WTC11 (cell line): ENCODE results near the gene ISL1. TPM values are rescaled to one million over a fixed set of nuclear protein-coding genes. Genes with fewer than 3 reads are reported as not detected.
A peak's percentile ranks its signal among the peaks of the same experiment; 100 is the strongest.

ENCODE experiments used
- ATAC-seq: fragments of 200-7000 bp; cut with Tn5 transposase; 2 replicates; pipeline ENCODE4 v1.10.0; 2021; ENCODE audit warnings: mild to moderate bottlenecking, moderate library complexity
- Bru-seq: library from RNA; stranded (reverse); fragments of 400-500 nt; gene quantifications from one replicate; lab custom pipeline; 2021; lab: Mats Ljungman, UMichigan
- CTCF ChIA-PET: fragments of 300-600 bp; sonication (Branson Sonifier 250); formaldehyde crosslinking; loops from one replicate; lab custom pipeline; 2021; ENCODE audit warnings: antibody characterized with exemption; lab: Charles Lee
- POLR2A ChIA-PET: fragments of 350-600 bp; sonication (Branson Sonifier 250); formaldehyde crosslinking; loops from one replicate; lab custom pipeline; 2021; ENCODE audit warnings: antibody characterized with exemption; lab: Charles Lee
- DNase-seq: peaks from one replicate; pipeline ENCODE4 v3.0.0; 2021; ENCODE audit warnings: low spot score
- H3K27ac Mint-ChIP-seq: 2 replicates; pipeline ENCODE4 v1.8.0; 2021; ENCODE audit warnings: mixed read lengths
- H3K27me3 Mint-ChIP-seq: 2 replicates; pipeline ENCODE4 v1.8.0; 2021; ENCODE audit warnings: low read depth, mild to moderate bottlenecking, moderate library complexity, mixed read lengths
- H3K36me3 Mint-ChIP-seq: 2 replicates; pipeline ENCODE4 v1.8.0; 2021; ENCODE audit warnings: mixed read lengths
- H3K4me1 Mint-ChIP-seq: 2 replicates; pipeline ENCODE4 v1.8.0; 2022; ENCODE audit warnings: mixed read lengths
- H3K4me3 Mint-ChIP-seq: 2 replicates; pipeline ENCODE4 v1.8.0; 2021; ENCODE audit warnings: mild to moderate bottlenecking, moderate library complexity, mixed read lengths
- H3K9me3 Mint-ChIP-seq: 2 replicates; pipeline ENCODE4 v1.8.0; 2021; ENCODE audit warnings: mixed read lengths
- AFF4 ChIP-seq: sonication (generic); formaldehyde crosslinking; IDR thresholded peaks from 2 replicates; pipeline ENCODE4 v1.8.1; 2023; ENCODE audit warnings: mild to moderate bottlenecking, missing genetic modification reagents, borderline replicate concordance
- E2F5 ChIP-seq: sonication (generic); formaldehyde crosslinking; IDR thresholded peaks from 2 replicates; pipeline ENCODE4 v1.8.1; 2022; ENCODE audit warnings: mild to moderate bottlenecking, moderate library complexity, missing genetic modification reagents
- ELF4 ChIP-seq: sonication (generic); formaldehyde crosslinking; IDR thresholded peaks from 2 replicates; pipeline ENCODE4 v1.8.1; 2022; ENCODE audit warnings: low read depth, mild to moderate bottlenecking, moderate library complexity, missing genetic modification reagents
- EMX1 ChIP-seq: fragments of 250-450 bp; sonication (Bioruptor Pico); IDR thresholded peaks from 2 replicates; pipeline ENCODE4 v1.8.0; 2021; ENCODE audit warnings: mild to moderate bottlenecking
- FOXK1 ChIP-seq: sonication (generic); formaldehyde crosslinking; IDR thresholded peaks from 2 replicates; pipeline ENCODE4 v1.8.0; 2022; ENCODE audit warnings: mild to moderate bottlenecking, moderate library complexity, missing genetic modification reagents
- FOXP1 ChIP-seq: sonication (generic); formaldehyde crosslinking; IDR thresholded peaks from 2 replicates; pipeline ENCODE4 v1.8.0; 2022; ENCODE audit warnings: missing genetic modification reagents, mild to moderate bottlenecking, moderate library complexity, borderline replicate concordance
- KAT7 ChIP-seq: sonication (generic); formaldehyde crosslinking; IDR thresholded peaks from 2 replicates; pipeline ENCODE4 v1.8.1; 2023; ENCODE audit warnings: missing genetic modification reagents, mild to moderate bottlenecking, borderline replicate concordance
- RORB ChIP-seq: fragments of 250-450 bp; sonication (Bioruptor Pico); IDR thresholded peaks from 2 replicates; pipeline ENCODE4 v1.9.0; 2021; ENCODE audit warnings: mild to moderate bottlenecking
- TP53 ChIP-seq: sonication (generic); formaldehyde crosslinking; IDR thresholded peaks from 2 replicates; pipeline ENCODE4 v1.8.1; 2023; ENCODE audit warnings: mild to moderate bottlenecking, missing genetic modification reagents
- ZNF416 ChIP-seq: fragments of 250-450 bp; sonication (Bioruptor Pico); IDR thresholded peaks from 2 replicates; pipeline ENCODE4 v1.9.0; 2021; ENCODE audit warnings: mild to moderate bottlenecking, inconsistent platforms
- ZNF425 ChIP-seq: fragments of 250-450 bp; sonication (Bioruptor Pico); conservative IDR thresholded peaks from 2 replicates; pipeline ENCODE4 v1.9.0; 2021; ENCODE audit warnings: mild to moderate bottlenecking
- long read RNA-seq, 3 experiments: library from RNA in 1 of 3; library from capped mRNA in 1 of 3; library from polyadenylated mRNA in 1 of 3; unstranded in 2 of 3; stranded (forward) in 1 of 3; transcript quantifications; one replicate each; pipeline ENCODE4 v2.0.0, GENCODE V29; 2021
- total RNA-seq: library from RNA; stranded (reverse); gene quantifications from 3 replicates; pipeline ENCODE4 v1.2.3, GENCODE V29; 2021
- TF ChIP-seq, protein P1 (sequence below): sonication (generic); formaldehyde crosslinking; IDR thresholded peaks from 2 replicates; pipeline ENCODE4 v1.8.0; 2022; ENCODE audit warnings: mild to moderate bottlenecking, missing genetic modification reagents
- TF ChIP-seq, protein P2 (sequence below): sonication (generic); formaldehyde crosslinking; IDR thresholded peaks from 2 replicates; pipeline ENCODE4 v1.8.0; 2022; ENCODE audit warnings: missing genetic modification reagents
- TF ChIP-seq, protein P3 (sequence below): sonication (generic); formaldehyde crosslinking; IDR thresholded peaks from 2 replicates; pipeline ENCODE4 v1.8.0; 2022; ENCODE audit warnings: mild to moderate bottlenecking, missing genetic modification reagents

The ISL1 gene
- total RNA-seq (0.07 to 0.18 TPM in 2 of 3 replicates, not detected in the other), Bru-seq, nascent RNA (percentile 30 among the genes with signal in this experiment)
- long read RNA-seq, experiment 1: 0 reads
- long read RNA-seq, experiment 2, partial matches to known transcripts: 1 of 1 reads
- long read RNA-seq, experiment 2, other reads (novel, unspliced or antisense): 0 of 1 reads
- long read RNA-seq, experiment 3, partial matches to known transcripts: 0 of 1 reads
- long read RNA-seq, experiment 3, other reads (novel, unspliced or antisense): 0 of 1 reads

DNA sequence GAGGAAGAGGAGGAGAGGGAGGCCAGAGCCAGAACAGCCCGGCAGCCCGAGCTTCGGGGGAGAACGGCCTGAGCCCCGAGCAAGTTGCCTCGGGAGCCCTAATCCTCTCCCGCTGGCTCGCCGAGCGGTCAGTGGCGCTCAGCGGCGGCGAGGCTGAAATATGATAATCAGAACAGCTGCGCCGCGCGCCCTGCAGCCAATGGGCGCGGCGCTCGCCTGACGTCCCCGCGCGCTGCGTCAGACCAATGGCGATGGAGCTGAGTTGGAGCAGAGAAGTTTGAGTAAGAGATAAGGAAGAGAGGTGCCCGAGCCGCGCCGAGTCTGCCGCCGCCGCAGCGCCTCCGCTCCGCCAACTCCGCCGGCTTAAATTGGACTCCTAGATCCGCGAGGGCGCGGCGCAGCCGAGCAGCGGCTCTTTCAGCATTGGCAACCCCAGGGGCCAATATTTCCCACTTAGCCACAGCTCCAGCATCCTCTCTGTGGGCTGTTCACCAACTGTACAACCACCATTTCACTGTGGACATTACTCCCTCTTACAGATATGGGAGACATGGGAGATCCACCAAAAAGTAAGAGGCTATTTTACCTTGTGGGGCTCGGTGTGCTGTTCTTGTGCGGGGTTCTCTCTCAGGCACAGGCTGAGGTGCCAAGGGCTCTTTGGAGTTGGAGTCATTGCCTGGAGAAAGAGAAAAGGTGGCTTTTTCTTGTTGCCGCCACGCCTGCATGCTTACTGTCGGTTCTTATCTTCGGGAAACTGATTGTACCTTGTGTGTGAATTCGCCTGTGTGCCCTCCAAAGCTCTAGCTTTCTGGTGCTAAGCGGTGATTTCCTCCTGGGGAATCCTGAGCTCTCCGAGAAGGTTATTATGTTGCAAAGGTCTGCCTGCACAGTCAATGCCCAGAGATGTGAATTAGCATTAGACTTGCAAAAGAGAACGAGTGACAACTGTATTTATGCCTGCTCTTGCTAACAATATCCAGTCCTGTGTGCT is at the start of gene ISL1:
Gene ISL1 (plus strand): TSS at position 318 of the 991 bp plus-strand sequence. CDS start 224 bp downstream, at position 542.
- peak; percentile 88 for DNase-seq
- Mint-ChIP-seq H3K4me3 (peak within 1 kb of the TSS; percentile 78), H3K4me1 (peaks cover 86% of the 10 kb centered on the region), H3K27me3 (peaks cover 100% of the 10 kb centered on the region), H3K27ac (peak within 1 kb of the TSS; percentile 5; the same call in 1 of the 2 replicates), H3K9me3 (no peaks in the 10 kb centered on the region), H3K36me3 (no peaks in the 10 kb centered on the region)
- CTCF ChIA-PET: interaction anchor here (0.9 to 3.0 kb wide), 9 partner anchors 9 to 625 kb away, joined by 3 to 18 read pairs (median 6); no protein-coding TSS in a partner anchor
- TF ChIP-seq E2F5 (CRISPR knock-in tag) (peak; percentile 41; the same call in 1 of the 2 replicates), TP53 (CRISPR knock-in tag) (no peak), ELF4 (no peak), FOXP1 (CRISPR knock-in tag) (0 out of 2 replicates have a peak, but pooled peaks have one; percentile 40), AFF4 (CRISPR knock-in tag) (no peak), FOXK1 (CRISPR knock-in tag) (peak; percentile 49; the same call in 1 of the 2 replicates)
- peak; percentile 79 for ATAC-seq
- POLR2A ChIA-PET: interaction anchor here (0.6 to 2.1 kb wide), 4 partner anchors 12 to 417 kb away, joined by 3 to 4 read pairs (median 4); no protein-coding TSS in a partner anchor

- ATAC-seq (no peak), DNase-seq (no peak)
- ChIA-PET POLR2A (no interaction called here), CTCF (no interaction called here)
- Mint-ChIP-seq H3K4me1 (no peaks in the 10 kb centered on the region), H3K36me3 (no peaks in the 10 kb centered on the region; the same call in 1 of the 2 replicates)
- no peak for TF ChIP-seq ZNF416 (CRISPR knock-in tag)
- no peak for TF ChIP-seq FOXK1 (CRISPR knock-in tag)
- TF ChIP-seq, protein P1, sequence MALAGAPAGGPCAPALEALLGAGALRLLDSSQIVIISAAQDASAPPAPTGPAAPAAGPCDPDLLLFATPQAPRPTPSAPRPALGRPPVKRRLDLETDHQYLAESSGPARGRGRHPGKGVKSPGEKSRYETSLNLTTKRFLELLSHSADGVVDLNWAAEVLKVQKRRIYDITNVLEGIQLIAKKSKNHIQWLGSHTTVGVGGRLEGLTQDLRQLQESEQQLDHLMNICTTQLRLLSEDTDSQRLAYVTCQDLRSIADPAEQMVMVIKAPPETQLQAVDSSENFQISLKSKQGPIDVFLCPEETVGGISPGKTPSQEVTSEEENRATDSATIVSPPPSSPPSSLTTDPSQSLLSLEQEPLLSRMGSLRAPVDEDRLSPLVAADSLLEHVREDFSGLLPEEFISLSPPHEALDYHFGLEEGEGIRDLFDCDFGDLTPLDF (CRISPR knock-in tag): no peak
- TF ChIP-seq, all 79 proteins: peak for 0
- no peaks in the 10 kb centered on the region; the same call in 1 of the 2 replicates for H3K27me3 Mint-ChIP-seq
- no peak overlapping the region for H3K4me3 Mint-ChIP-seq
- H3K9me3 Mint-ChIP-seq: peaks cover 6% of the 10 kb centered on the region
- no peak overlapping the region for H3K27ac Mint-ChIP-seq
These were observed 46.4 kb upstream of the ISL1 start for GRCh38 chr5:51336878-51337277.

DNA sequence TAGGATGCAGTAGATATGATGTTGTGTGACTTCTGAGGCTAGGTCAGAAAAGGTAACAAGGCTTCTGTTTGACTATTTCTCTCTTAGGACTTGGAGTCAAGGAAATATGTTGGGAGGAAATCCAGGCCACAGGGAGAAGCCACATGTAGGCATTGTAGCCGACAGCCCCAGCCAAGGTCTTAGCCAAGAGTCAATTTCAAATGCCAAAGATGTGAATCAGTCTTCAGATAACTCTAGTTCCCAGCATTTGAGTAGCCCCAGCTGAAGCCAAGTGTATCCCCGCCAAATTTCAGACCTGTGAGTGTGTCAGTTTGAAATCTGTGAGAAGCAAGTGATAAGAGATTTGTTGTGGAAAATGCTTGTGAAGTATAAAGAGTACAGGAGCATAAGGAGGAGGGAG is 38.1 kb upstream of the ISL1 start:
- DNase-seq: no peak
- Mint-ChIP-seq H3K27ac (no peak overlapping the region), H3K27me3 (peaks cover 6% of the 10 kb centered on the region), H3K4me3 (no peak overlapping the region), H3K9me3 (peaks cover 35% of the 10 kb centered on the region), H3K4me1 (no peaks in the 10 kb centered on the region), H3K36me3 (peaks cover 23% of the 10 kb centered on the region)
- CTCF ChIA-PET: no interaction called here
- POLR2A ChIA-PET: no interaction called here
- no peak for ATAC-seq
- TF ChIP-seq, protein P2, sequence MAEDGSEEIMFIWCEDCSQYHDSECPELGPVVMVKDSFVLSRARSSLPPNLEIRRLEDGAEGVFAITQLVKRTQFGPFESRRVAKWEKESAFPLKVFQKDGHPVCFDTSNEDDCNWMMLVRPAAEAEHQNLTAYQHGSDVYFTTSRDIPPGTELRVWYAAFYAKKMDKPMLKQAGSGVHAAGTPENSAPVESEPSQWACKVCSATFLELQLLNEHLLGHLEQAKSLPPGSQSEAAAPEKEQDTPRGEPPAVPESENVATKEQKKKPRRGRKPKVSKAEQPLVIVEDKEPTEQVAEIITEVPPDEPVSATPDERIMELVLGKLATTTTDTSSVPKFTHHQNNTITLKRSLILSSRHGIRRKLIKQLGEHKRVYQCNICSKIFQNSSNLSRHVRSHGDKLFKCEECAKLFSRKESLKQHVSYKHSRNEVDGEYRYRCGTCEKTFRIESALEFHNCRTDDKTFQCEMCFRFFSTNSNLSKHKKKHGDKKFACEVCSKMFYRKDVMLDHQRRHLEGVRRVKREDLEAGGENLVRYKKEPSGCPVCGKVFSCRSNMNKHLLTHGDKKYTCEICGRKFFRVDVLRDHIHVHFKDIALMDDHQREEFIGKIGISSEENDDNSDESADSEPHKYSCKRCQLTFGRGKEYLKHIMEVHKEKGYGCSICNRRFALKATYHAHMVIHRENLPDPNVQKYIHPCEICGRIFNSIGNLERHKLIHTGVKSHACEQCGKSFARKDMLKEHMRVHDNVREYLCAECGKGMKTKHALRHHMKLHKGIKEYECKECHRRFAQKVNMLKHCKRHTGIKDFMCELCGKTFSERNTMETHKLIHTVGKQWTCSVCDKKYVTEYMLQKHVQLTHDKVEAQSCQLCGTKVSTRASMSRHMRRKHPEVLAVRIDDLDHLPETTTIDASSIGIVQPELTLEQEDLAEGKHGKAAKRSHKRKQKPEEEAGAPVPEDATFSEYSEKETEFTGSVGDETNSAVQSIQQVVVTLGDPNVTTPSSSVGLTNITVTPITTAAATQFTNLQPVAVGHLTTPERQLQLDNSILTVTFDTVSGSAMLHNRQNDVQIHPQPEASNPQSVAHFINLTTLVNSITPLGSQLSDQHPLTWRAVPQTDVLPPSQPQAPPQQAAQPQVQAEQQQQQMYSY (CRISPR knock-in tag): no peak
- TF ChIP-seq ZNF425 (CRISPR knock-in tag): no peak
- no peak for TF ChIP-seq KAT7 (CRISPR knock-in tag)
- TF ChIP-seq, protein P3, sequence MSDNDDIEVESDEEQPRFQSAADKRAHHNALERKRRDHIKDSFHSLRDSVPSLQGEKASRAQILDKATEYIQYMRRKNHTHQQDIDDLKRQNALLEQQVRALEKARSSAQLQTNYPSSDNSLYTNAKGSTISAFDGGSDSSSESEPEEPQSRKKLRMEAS (CRISPR knock-in tag): no peak
- no peak for TF ChIP-seq RORB (CRISPR knock-in tag)
- TF ChIP-seq EMX1 (CRISPR knock-in tag): no peak
